ACHN (cell line): ENCODE results near the gene NLRC4.
A peak's percentile ranks its signal among the peaks of the same experiment; 100 is the strongest.
"Not testable (repeated sequence)": the region's sequence is repeated elsewhere in the genome, so short reads cannot be mapped to it uniquely, and the experiment has no call there.

ENCODE experiments used
- DNase-seq: peaks from one replicate; pipeline ENCODE4 v3.0.0-alpha.2; 2015
- in situ Hi-C: cut with HindIII; loops from 2 replicates; pipeline ENCODE4 v1.10.0; 2017; ENCODE audit warnings: low sequenced_read_pairs, low pct_ligation_motif_present, low pct_unique_long_range_greater_than_20kb

NLRC4 gene

GRCh38 chr2:32264422-32265105 lies at the start of gene NLRC4:
TSS of gene NLRC4 (minus strand) at chr2:32264886. CDS start at chr2:32256775, 8,111 bp downstream.
- no peak for DNase-seq
- in situ Hi-C loops = no loop called here

- in situ Hi-C loops = no loop called here
- DNase-seq = no peak
Measured at GRCh38 chr2:32310577-32310976, 45.9 kb upstream of the NLRC4 start.

GRCh38 chr2:32293966-32294562 lies 29.4 kb upstream of the NLRC4 start:
- DNase-seq, in situ Hi-C loops: not testable (repeated sequence)

GRCh38 chr2:32293493-32293892 lies 28.8 kb upstream of the NLRC4 start:
- in situ Hi-C loops, DNase-seq: not testable (repeated sequence)

- in situ Hi-C loops = no loop called here
Measured at GRCh38 chr2:32291746-32292145, 27.1 kb upstream of the NLRC4 start.

GRCh38 chr2:32290000-32290339 lies 25.3 kb upstream of the NLRC4 start:
- DNase-seq = no peak
- in situ Hi-C loops = no loop called here

More at GRCh38 chr2:32291746-32292145, 27.1 kb upstream of the NLRC4 start:
- no peak for DNase-seq

- in situ Hi-C loops = no loop called here
- DNase-seq = no peak
Measured at GRCh38 chr2:32289165-32289999, 24.7 kb upstream of the NLRC4 start.

GRCh38 chr2:32284321-32284720 lies 19.6 kb upstream of the NLRC4 start:
- DNase-seq = no peak
- in situ Hi-C loops = no loop called here

GRCh38 chr2:32278478-32278853 lies 13.8 kb upstream of the NLRC4 start:
- DNase-seq = no peak
- in situ Hi-C loops = no loop called here

GRCh38 chr2:32277674-32278477 lies 13.2 kb upstream of the NLRC4 start, which contains the start of gene YIPF4:
TSS of gene YIPF4 (plus strand) at chr2:32277904. CDS start at chr2:32278156, 252 bp downstream.
- in situ Hi-C loops = no loop called here
- peak; percentile 95 for DNase-seq

- in situ Hi-C loops = no loop called here
- no peak for DNase-seq
Measured at GRCh38 chr2:32277363-32277673, 12.6 kb upstream of the NLRC4 start.

- DNase-seq, in situ Hi-C loops: not testable (repeated sequence)
Measured at GRCh38 chr2:32275790-32276189, 11.1 kb upstream of the NLRC4 start.

- DNase-seq = no peak
- in situ Hi-C loops = no loop called here
Measured at GRCh38 chr2:32274289-32274688, 9.6 kb upstream of the NLRC4 start.

GRCh38 chr2:32272279-32272678 lies 7.6 kb upstream of the NLRC4 start:
- in situ Hi-C loops = no loop called here
- DNase-seq = no peak

- in situ Hi-C loops = no loop called here
- DNase-seq = no peak
Measured at GRCh38 chr2:32271063-32271462, 6.4 kb upstream of the NLRC4 start.

- in situ Hi-C loops = no loop called here
- DNase-seq = no peak
Measured at GRCh38 chr2:32262105-32262504, 2.6 kb downstream of the NLRC4 start.

GRCh38 chr2:32260376-32260775 lies 4.3 kb downstream of the NLRC4 start:
- in situ Hi-C loops = no loop called here
- DNase-seq = no peak

GRCh38 chr2:32258242-32258641 lies 6.4 kb downstream of the NLRC4 start:
- in situ Hi-C loops = no loop called here
- no peak for DNase-seq

- no peak for DNase-seq
- in situ Hi-C loops = no loop called here
Measured at GRCh38 chr2:32250290-32250689, 14.4 kb downstream of the NLRC4 start.
